ENCODE measurements around the gene SYVN1.
"Not testable (repeated sequence)": the region's sequence is repeated elsewhere in the genome, so short reads cannot be mapped to it uniquely, and the experiment has no call there.

The SYVN1 gene

GRCh38 chr11:65150509-65151299 is 16.4 kb upstream of the SYVN1 start:
- DNase-seq: peak; percentile 78

- not testable (repeated sequence) for DNase-seq
Observed at GRCh38 chr11:65150131-65150508, 15.8 kb upstream of the SYVN1 start.

- DNase-seq: no peak
Observed at GRCh38 chr11:65148657-65149056, 14.3 kb upstream of the SYVN1 start.

GRCh38 chr11:65147352-65148075 is 13.2 kb upstream of the SYVN1 start:
- no peak for DNase-seq

- DNase-seq: no peak
Observed at GRCh38 chr11:65141896-65142494, 7.7 kb upstream of the SYVN1 start.

- no peak for DNase-seq
Observed at GRCh38 chr11:65136515-65137096, 2.3 kb upstream of the SYVN1 start.

GRCh38 chr11:65135633-65136145 is 1.4 kb upstream of the SYVN1 start:
- DNase-seq: no peak

- DNase-seq: peak; percentile 97
Observed at GRCh38 chr11:65134952-65135632, 773 bp upstream of the SYVN1 start.

- DNase-seq: no peak
Observed at GRCh38 chr11:65133724-65134123, 595 bp downstream of the SYVN1 start.

- no peak for DNase-seq
Observed at GRCh38 chr11:65132988-65133700, 1.2 kb downstream of the SYVN1 start.

- no peak for DNase-seq
Observed at GRCh38 chr11:65132238-65132987, 1.9 kb downstream of the SYVN1 start.

- DNase-seq: no peak
Observed at GRCh38 chr11:65131895-65132237, 2.5 kb downstream of the SYVN1 start.

- no peak for DNase-seq
Observed at GRCh38 chr11:65131417-65131776, 2.9 kb downstream of the SYVN1 start.

- no peak for DNase-seq
Observed at GRCh38 chr11:65130631-65131416, 3.5 kb downstream of the SYVN1 start.

- DNase-seq: no peak
Observed at GRCh38 chr11:65129649-65130441, 4.5 kb downstream of the SYVN1 start.

- DNase-seq: no peak
Observed at GRCh38 chr11:65128182-65129145, 5.9 kb downstream of the SYVN1 start.

GRCh38 chr11:65127473-65128181 is 6.7 kb downstream of the SYVN1 start:
- no peak for DNase-seq
